AG04450 (cell line): ENCODE results near the gene CCN2. TPM values are rescaled to one million over a fixed set of nuclear protein-coding genes. Genes with fewer than 3 reads are reported as not detected.

Experiments used
- CTCF ChIA-PET: fragments of 300-600, 350-600 bp; formaldehyde crosslinking; extraction: SDS; loops from one replicate; lab custom pipeline; 2022; ENCODE audit warnings: antibody characterized with exemption, inconsistent platforms; lab: Charles Lee
- POLR2A ChIA-PET: fragments of 350-600 bp; formaldehyde crosslinking; extraction: SDS; loops from one replicate; lab custom pipeline; 2021; ENCODE audit warnings: antibody characterized with exemption, inconsistent platforms; lab: Yijun Ruan, JAX
- DNase-seq: peaks from one replicate; pipeline ENCODE4 v3.0.0-alpha.2; 2011; ENCODE audit warnings: low read depth, low spot score
- H3K27ac ChIP-seq: one replicate; pipeline ENCODE4 v1.5.1; 2012; ENCODE audit warnings: low read depth, low read length, control low read depth
- H3K27me3 ChIP-seq: one replicate; pipeline ENCODE4 v1.6.0; 2012; ENCODE audit warnings: low read length; ENCODE audit not compliant: control insufficient read depth, insufficient read depth
- H3K4me3 ChIP-seq: 2 replicates; pipeline ENCODE4 v1.5.1; 2011; ENCODE audit warnings: mild to moderate bottlenecking, low read depth, low read length, control low read depth
- H3K9me3 ChIP-seq: 2 replicates; pipeline ENCODE4 v1.5.1; 2012; ENCODE audit warnings: low read length; ENCODE audit not compliant: control insufficient read depth, insufficient read depth
- CTCF ChIP-seq: IDR thresholded peaks from 2 replicates; pipeline ENCODE4 v1.5.1; 2011; ENCODE audit warnings: low read depth, low read length, control low read depth, inconsistent platforms
- polyA plus RNA-seq: library from polyadenylated mRNA; depleted of rRNA; stranded (reverse); fragments of >200 nt; gene quantifications from 2 replicates; pipeline ENCODE4 v1.2.3, GENCODE V29; 2011

Gene CCN2
- polyA plus RNA-seq, 1 experiment: 768 TPM

GRCh38 chr6:131954775-131955107 is 3.6 kb upstream of the CCN2 start:
- ChIA-PET POLR2A (interaction anchor here (0.6 to 2.0 kb wide), 9 partner anchors 9 to 177 kb away, joined by 3 to 12 read pairs (median 7); no protein-coding TSS in a partner anchor), CTCF (interaction anchor here (0.7 to 1.2 kb wide), 3 partner anchors 106 to 530 kb away, joined by 3 read pairs; no protein-coding TSS in a partner anchor)
- DNase-seq: peak; percentile 99
- Histone ChIP-seq H3K9me3 (no peaks in the 10 kb centered on the region), H3K27me3 (no peaks in the 10 kb centered on the region), H3K4me3 (no peak overlapping the region; the same call in 1 of the 2 replicates), H3K27ac (peak overlapping the region; percentile 91)
- TF ChIP-seq CTCF: no peak

GRCh38 chr6:131954059-131954774 is 3.0 kb upstream of the CCN2 start:
- no peak for DNase-seq
- Histone ChIP-seq H3K27ac (peak overlapping the region; percentile 91), H3K27me3 (no peaks in the 10 kb centered on the region), H3K9me3 (no peaks in the 10 kb centered on the region), H3K4me3 (no peak overlapping the region; the same call in 1 of the 2 replicates)
- POLR2A ChIA-PET: interaction anchor here (0.6 to 2.0 kb wide), 9 partner anchors 8 to 177 kb away, joined by 3 to 12 read pairs (median 7); no protein-coding TSS in a partner anchor
- CTCF ChIA-PET: interaction anchor here (0.7 to 1.2 kb wide), 3 partner anchors 107 to 292 kb away, joined by 3 read pairs; no protein-coding TSS in a partner anchor
- no peak for TF ChIP-seq CTCF

GRCh38 chr6:131952886-131953509 is 1.8 kb upstream of the CCN2 start:
- CTCF ChIA-PET: interaction anchor here (2.6 kb wide), 1 partner anchor 265 kb away, joined by 15 read pairs; no protein-coding TSS in a partner anchor
- Histone ChIP-seq H3K27me3 (no peaks in the 10 kb centered on the region), H3K9me3 (no peaks in the 10 kb centered on the region), H3K4me3 (no peak overlapping the region), H3K27ac (no peak overlapping the region)
- no peak for DNase-seq
- TF ChIP-seq CTCF: no peak
- POLR2A ChIA-PET: no interaction called here

- no peaks in the 10 kb centered on the region for H3K27me3 ChIP-seq
- H3K9me3 ChIP-seq: no peaks in the 10 kb centered on the region
- POLR2A ChIA-PET: interaction anchor here (0.5 to 4.0 kb wide), 44 partner anchors 13 to 948 kb away, joined by 3 to 98 read pairs (median 5); no protein-coding TSS in a partner anchor
- no peak for DNase-seq
- peak overlapping the region; percentile 98 for H3K4me3 ChIP-seq
- no peak for TF ChIP-seq CTCF
- CTCF ChIA-PET: interaction anchor here (0.5 to 2.6 kb wide), 5 partner anchors 131 to 328 kb away, joined by 3 to 15 read pairs (median 5); no protein-coding TSS in a partner anchor
- peak overlapping the region; percentile 71 for H3K27ac ChIP-seq
Measured at GRCh38 chr6:131951576-131952230, 531 bp upstream of the CCN2 start.
